PC-3 (cell line): ENCODE measurements around the gene TSPAN9. TPM values are rescaled to one million over a fixed set of nuclear protein-coding genes. Genes with fewer than 3 reads are reported as not detected.

Experiments used
- ATAC-seq: fragments of 200-7000 bp; cut with Tn5 transposase; 2 replicates; pipeline ENCODE4 v1.9.1; 2020; ENCODE audit warnings: mild to moderate bottlenecking, moderate library complexity
- BruUV-seq: library from RNA; stranded (reverse); fragments of 400-500 nt; replicated peaks from 2 replicates; lab custom pipeline; 2021; lab: Mats Ljungman, UMichigan
- CTCF ChIA-PET: fragments of 300-600 bp; sonication (Branson Sonifier 250); formaldehyde crosslinking; loops from one replicate; lab custom pipeline; 2022; ENCODE audit warnings: antibody characterized with exemption; lab: Charles Lee
- POLR2A ChIA-PET: fragments of 300-600 bp; sonication (Branson Sonifier 250); formaldehyde crosslinking; loops from one replicate; lab custom pipeline; 2022; ENCODE audit warnings: antibody characterized with exemption; ENCODE audit not compliant: unreplicated experiment; lab: Charles Lee
- DNase-seq: peaks from one replicate; pipeline ENCODE4 v3.0.0-alpha.2; 2015
- H2AFZ ChIP-seq: fragments of 300-600 bp; sonication (generic); 2 replicates; pipeline ENCODE4 v1.6.0; 2016; ENCODE audit warnings: antibody characterized with exemption, low read length
- H3F3A ChIP-seq: fragments of 300-600 bp; sonication (generic); one replicate; pipeline ENCODE4 v1.6.0; 2017; ENCODE audit warnings: antibody characterized with exemption, low read length, control low read depth, mild to moderate bottlenecking; ENCODE audit not compliant: unreplicated experiment
- H3K27ac ChIP-seq: fragments of 300-600 bp; sonication (generic); 2 replicates; pipeline ENCODE4 v1.5.1; 2016; ENCODE audit warnings: mild to moderate bottlenecking, low read length
- H3K27me3 ChIP-seq: fragments of 300-600 bp; sonication (generic); 2 replicates; pipeline ENCODE4 v1.6.1; 2016; ENCODE audit warnings: low read length, mixed read lengths
- H3K36me3 ChIP-seq: fragments of 300-600 bp; sonication (generic); 2 replicates; pipeline ENCODE4 v1.6.1; 2016; ENCODE audit warnings: low read depth, mixed run types, low read length, mixed read lengths
- H3K4me1 ChIP-seq: fragments of 300-600 bp; sonication (generic); 2 replicates; pipeline ENCODE4 v1.5.1; 2016; ENCODE audit warnings: low read length; ENCODE audit not compliant: insufficient read depth
- H3K4me2 ChIP-seq: fragments of 300-600 bp; sonication (generic); 2 replicates; pipeline ENCODE4 v1.6.0; 2016; ENCODE audit warnings: low read length
- H3K4me3 ChIP-seq: fragments of 300-600 bp; sonication (generic); 2 replicates; pipeline ENCODE4 v1.5.1; 2016; ENCODE audit warnings: mild to moderate bottlenecking, low read length, mixed read lengths
- H3K79me2 ChIP-seq: fragments of 300-600 bp; sonication (generic); 2 replicates; pipeline ENCODE4 v1.6.1; 2017; ENCODE audit warnings: low read length, mixed read lengths
- H3K9ac ChIP-seq: fragments of 300-600 bp; sonication (generic); 2 replicates; pipeline ENCODE4 v1.6.0; 2016; ENCODE audit warnings: mild to moderate bottlenecking, low read length
- H3K9me2 ChIP-seq: fragments of 300-600 bp; sonication (generic); replicated peaks from 2 replicates; pipeline ENCODE4 v1.6.1; 2016; ENCODE audit warnings: mixed run types, low read length, mixed read lengths
- H3K9me3 ChIP-seq: fragments of 300-600 bp; sonication (generic); 2 replicates; pipeline ENCODE4 v1.6.1; 2016; ENCODE audit warnings: low read length, mixed read lengths
- H4K20me1 ChIP-seq: fragments of 300-600 bp; sonication (generic); 2 replicates; pipeline ENCODE4 v1.6.1; 2016; ENCODE audit warnings: low read length, mixed read lengths
- EZH2 ChIP-seq: fragments of 300-600 bp; sonication (generic); IDR thresholded peaks from one replicate; pipeline ENCODE4 v1.6.1; 2017; ENCODE audit warnings: antibody characterized with exemption, mild to moderate bottlenecking, low read length; ENCODE audit not compliant: unreplicated experiment
- EZH2phosphoT487 ChIP-seq: fragments of 300-600 bp; sonication (generic); IDR thresholded peaks from 2 replicates; pipeline ENCODE4 v1.6.1; 2018; ENCODE audit warnings: mild to moderate bottlenecking, antibody characterized with exemption, low read length, borderline replicate concordance
- intact Hi-C: fragments of 100-400 bp; cut with micrococcal nuclease; formaldehyde crosslinking; loops from 2 replicates; pipeline ENCODE4 v1.9.0; 2023
- total RNA-seq: library from RNA; depleted of rRNA; stranded (reverse); fragments of >200 nt; gene quantifications from 2 replicates; pipeline ENCODE4 v1.2.3, GENCODE V29; 2014
- TF ChIP-seq, protein P1 (sequence below): fragments of 300-600 bp; sonication (generic); conservative IDR thresholded peaks from 2 replicates; pipeline ENCODE4 v1.5.1; 2017; ENCODE audit warnings: antibody characterized with exemption, low read depth, mild to moderate bottlenecking, low read length

TSPAN9 gene
- total RNA-seq, 1 experiment from 2014 or later, result 6.2 TPM

DNA sequence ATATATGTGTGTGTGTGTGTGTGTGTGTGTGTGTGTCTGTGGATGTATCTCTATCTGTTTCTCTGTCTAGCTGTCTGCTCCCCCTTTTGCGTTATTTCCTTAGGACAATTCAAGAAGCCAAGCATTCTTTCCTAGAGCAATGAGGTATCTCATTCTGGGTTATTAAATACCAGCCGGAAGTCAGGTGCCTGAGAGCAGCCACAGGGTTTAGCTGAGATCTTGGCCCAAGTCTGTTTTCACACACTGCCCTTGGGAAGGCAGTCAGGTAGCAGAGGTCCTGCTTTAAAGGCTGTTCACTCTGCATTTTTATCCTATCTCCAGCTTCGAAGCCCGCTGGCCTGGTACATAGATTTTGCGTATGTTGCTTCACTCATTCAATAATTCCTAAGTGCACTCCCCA, 76.8 kb downstream of the TSPAN9 start:
- Histone ChIP-seq H3K36me3 (no peaks in the 10 kb centered on the region), H3K4me2 (no peak overlapping the region), H3K9me2 (no peaks in the 10 kb centered on the region), H3K4me1 (no peaks in the 10 kb centered on the region), H3K79me2 (no peaks in the 10 kb centered on the region), H3K27ac (no peak overlapping the region), H2AFZ (no peak overlapping the region), H3K9me3 (no peaks in the 10 kb centered on the region), H3K27me3 (no peaks in the 10 kb centered on the region), H3K4me3 (no peak overlapping the region), H4K20me1 (no peaks in the 10 kb centered on the region), H3F3A (no peaks in the 10 kb centered on the region), H3K9ac (no peak overlapping the region)
- POLR2A ChIA-PET, result no interaction called here
- CTCF ChIA-PET, result no interaction called here
- no peak for ATAC-seq
- BruUV-seq, result no TSS peak
- no peak for DNase-seq
- intact Hi-C loops, result no loop called here
- TF ChIP-seq EZH2phosphoT487 (no peak), EZH2 (no peak)
- TF ChIP-seq, protein P1, sequence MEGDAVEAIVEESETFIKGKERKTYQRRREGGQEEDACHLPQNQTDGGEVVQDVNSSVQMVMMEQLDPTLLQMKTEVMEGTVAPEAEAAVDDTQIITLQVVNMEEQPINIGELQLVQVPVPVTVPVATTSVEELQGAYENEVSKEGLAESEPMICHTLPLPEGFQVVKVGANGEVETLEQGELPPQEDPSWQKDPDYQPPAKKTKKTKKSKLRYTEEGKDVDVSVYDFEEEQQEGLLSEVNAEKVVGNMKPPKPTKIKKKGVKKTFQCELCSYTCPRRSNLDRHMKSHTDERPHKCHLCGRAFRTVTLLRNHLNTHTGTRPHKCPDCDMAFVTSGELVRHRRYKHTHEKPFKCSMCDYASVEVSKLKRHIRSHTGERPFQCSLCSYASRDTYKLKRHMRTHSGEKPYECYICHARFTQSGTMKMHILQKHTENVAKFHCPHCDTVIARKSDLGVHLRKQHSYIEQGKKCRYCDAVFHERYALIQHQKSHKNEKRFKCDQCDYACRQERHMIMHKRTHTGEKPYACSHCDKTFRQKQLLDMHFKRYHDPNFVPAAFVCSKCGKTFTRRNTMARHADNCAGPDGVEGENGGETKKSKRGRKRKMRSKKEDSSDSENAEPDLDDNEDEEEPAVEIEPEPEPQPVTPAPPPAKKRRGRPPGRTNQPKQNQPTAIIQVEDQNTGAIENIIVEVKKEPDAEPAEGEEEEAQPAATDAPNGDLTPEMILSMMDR, result no peak

DNA sequence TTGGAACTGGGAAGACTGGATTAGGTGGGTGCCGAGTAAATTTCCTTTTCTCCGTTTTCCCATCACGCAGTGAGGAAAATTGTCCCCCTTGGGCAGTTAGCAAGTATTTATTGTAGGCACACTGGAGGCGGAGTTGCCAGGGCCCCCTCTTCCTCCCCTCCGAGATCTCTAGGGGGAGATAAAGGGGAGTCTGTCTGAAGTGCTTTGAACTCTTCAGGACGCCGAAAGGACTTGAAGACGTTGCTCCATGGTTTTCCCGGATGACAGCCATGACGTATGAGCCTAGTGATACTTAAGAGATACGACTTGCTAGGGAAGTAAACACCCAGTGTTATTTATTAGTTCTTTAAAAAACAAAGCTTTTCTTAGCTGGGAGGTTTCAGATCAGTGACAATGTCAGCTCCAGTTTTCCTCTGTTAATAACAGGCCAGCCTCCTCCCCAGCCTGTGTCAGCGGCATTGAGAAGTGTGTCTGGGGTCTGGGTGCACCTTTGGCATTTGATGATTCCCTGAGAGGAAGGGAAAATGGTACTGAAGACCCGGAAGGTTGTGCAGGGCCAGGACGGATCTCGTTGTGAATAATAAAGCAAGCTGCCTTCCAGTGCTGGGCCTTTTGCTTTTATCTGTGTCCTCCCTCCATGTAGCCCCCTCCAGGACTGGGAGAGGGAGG, 78.7 kb downstream of the TSPAN9 start:
- CTCF ChIA-PET, result no interaction called here

More for the DNA sequence above, 78.7 kb downstream of the TSPAN9 start:
- ATAC-seq (no peak), DNase-seq (no peak)
- H3F3A ChIP-seq, result no peaks in the 10 kb centered on the region
- no peaks in the 10 kb centered on the region for H4K20me1 ChIP-seq
- no peaks in the 10 kb centered on the region for H3K79me2 ChIP-seq
- H3K4me2 ChIP-seq, result no peak overlapping the region
- BruUV-seq, result no TSS peak
- POLR2A ChIA-PET, result interaction anchor here (0.6 kb wide), 1 partner anchor 13 kb away, joined by 3 read pairs; no protein-coding TSS in a partner anchor
- no peaks in the 10 kb centered on the region for H3K9me3 ChIP-seq
- H2AFZ ChIP-seq, result no peak overlapping the region
- no peak overlapping the region for H3K27ac ChIP-seq
- H3K9me2 ChIP-seq, result no peaks in the 10 kb centered on the region
- H3K9ac ChIP-seq, result no peak overlapping the region
- intact Hi-C loops, result no loop called here
- H3K27me3 ChIP-seq, result no peaks in the 10 kb centered on the region
- TF ChIP-seq, protein P1, result no peak
- TF ChIP-seq EZH2phosphoT487 (no peak), EZH2 (no peak)
- no peak overlapping the region for H3K4me3 ChIP-seq
- H3K4me1 ChIP-seq, result no peaks in the 10 kb centered on the region
- no peaks in the 10 kb centered on the region for H3K36me3 ChIP-seq
